Vagina (tissue), 2 donors: ENCODE results near the gene PPP5C.

Source experiments
- CTCF ChIP-seq, 3 experiments: fragments of 450-650 bp in 2 of 3; fragments of 200-600 bp in 1 of 3; sonication (generic) in 1 of 3; IDR thresholded peaks; one replicate each; pipeline ENCODE4 v1.5.1; 2017 to 2019; ENCODE audit warnings: antibody characterized with exemption in 3 of 3, mild to moderate bottlenecking in 2 of 3, moderate library complexity in 2 of 3
- POLR2A ChIP-seq, 2 donors: fragments of 450-650 bp; IDR thresholded peaks; one replicate each; pipeline ENCODE4 v1.6.1; 2017; ENCODE audit warnings: antibody characterized with exemption in 2 of 2, mild to moderate bottlenecking in 2 of 2, moderate library complexity in 2 of 2

DNA sequence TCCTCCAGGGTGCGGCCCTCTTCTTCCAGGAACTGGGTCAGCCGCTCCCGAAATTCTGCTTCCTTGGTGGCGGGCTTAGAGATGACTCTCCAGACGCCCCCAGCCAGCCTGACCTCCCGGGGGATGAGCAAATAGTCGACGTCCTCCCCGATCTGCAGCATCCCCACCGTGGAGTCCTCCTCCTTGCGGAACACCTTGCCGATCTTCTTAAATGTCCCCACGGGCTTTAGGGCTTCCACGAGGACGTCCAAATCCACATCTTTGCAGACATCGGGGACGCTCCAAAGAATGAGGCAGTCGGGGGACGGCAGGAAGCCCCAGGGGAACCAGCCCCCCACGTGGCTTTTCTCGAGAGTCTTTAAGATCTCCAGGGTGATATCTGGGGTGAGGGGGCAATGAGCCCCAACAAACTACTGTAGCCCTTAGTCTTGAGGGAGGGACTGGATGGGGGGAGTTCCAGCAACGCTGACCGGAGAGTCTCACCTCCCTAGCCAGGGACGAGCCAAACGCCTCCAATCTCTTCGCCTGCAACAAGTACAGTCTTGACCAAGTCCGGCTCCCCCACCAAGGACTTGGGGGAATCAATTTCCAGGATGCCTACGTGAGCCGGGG lies 65.9 kb downstream of the PPP5C start:
- TF ChIP-seq POLR2A (IDR thresholded peaks at IDR 0.05): no peak
- TF ChIP-seq CTCF (IDR thresholded peaks at IDR 0.05): no peak
